GM18498 (cell line): Measurements from ENCODE around the gene SEMA7A.

Source experiments
- ATAC-seq: cut with Tn5 transposase; IDR thresholded peaks from one replicate; pipeline ENCODE4 v1.9.1; 2021; ENCODE audit warnings: mild to moderate bottlenecking, moderate library complexity; ENCODE audit not compliant: unreplicated experiment

The SEMA7A gene

DNA sequence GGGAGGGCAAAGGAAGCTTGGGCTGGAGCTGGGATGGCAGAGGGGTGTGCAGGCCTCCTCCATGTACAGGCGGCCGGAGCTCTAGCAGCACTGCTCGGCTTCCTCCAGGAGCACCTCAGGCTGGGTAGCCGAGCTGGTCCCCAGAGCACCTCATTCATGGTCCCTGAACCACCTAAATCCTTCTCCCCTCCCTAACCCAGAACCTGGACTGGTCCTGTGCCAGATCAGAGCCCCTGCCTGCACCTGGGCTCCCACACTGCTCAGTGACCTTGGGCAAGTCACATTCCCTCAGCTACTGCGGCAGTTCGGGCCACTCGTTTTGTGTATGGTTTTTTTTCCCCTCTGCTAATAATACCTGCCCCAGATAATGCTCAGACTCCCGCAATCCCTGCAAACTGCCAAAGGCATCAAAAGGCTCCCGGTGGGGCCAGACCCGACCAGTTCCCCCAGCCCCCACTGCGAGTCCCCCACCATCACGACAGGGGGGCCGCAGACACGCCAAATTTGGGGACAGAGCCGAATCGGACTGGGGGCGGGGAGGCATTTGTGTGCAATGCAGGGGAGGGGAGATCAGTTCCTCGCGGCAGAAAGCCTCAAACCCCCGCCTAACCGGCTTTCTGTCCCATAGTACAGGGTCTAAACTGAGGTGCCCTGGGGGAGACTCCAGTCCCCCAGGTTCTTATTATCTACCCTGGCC is 1.3 kb downstream of the SEMA7A start:
- no peak for ATAC-seq

DNA sequence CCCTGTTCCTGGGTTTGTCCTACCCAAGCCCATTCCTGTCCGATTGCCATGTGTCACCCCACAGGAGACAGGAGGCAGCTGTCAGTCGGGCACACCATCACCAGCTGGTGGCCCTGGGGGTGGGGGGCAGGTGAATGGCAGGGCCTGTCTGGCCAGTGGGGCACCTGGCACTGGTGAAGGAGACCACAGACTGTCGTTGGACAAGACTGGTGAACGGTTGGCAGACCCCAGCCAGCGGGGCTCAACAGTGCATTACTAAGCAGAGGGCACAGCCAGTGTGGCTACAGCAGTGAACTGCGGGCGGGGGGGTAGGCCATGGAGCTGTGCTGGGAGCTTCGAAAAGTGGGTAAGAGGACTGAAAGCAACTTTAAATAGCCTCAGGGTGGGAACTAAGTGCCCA is 2.1 kb downstream of the SEMA7A start:
- no peak for ATAC-seq

DNA sequence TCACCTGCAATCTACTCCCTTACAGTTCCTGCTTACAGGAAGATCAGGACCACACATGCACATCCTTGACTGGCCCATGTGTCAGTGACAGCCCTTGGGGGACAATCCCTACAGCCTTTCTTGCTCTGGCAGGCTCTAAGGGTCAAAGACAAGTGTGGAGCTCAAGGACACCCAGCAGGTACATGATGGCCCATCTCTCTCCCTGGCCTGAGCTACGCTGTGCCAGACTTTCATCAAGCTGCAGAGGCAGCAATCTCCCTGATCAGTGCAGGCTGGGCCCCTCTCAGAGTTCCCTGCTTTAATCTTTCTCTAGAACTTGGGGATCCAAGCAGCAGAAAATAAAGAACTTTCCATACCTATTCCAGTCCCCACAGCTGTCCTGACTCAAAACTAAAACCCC is 2.6 kb downstream of the SEMA7A start:
- ATAC-seq = no peak

DNA sequence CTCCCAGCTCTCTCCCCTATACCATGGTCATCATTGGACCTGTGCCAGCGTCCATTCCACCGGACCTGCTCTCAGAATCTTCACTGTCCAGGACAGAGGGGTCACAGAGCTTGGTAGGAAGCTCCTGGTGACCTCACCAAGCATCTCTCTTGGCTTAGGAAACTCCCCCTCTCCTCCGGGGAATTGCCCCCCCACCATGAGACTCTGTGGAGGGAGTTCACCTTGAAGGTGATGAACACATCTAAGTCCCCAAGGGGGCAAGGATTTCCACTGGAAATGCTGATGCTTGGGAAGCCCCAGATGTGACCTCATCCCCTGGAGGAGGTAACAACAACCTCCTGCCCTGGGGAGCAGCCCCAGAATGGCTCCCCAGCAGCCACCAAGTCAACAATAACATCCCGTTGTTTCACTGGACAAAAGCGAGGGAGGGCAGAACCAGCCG is 3.2 kb downstream of the SEMA7A start:
- no peak for ATAC-seq

DNA sequence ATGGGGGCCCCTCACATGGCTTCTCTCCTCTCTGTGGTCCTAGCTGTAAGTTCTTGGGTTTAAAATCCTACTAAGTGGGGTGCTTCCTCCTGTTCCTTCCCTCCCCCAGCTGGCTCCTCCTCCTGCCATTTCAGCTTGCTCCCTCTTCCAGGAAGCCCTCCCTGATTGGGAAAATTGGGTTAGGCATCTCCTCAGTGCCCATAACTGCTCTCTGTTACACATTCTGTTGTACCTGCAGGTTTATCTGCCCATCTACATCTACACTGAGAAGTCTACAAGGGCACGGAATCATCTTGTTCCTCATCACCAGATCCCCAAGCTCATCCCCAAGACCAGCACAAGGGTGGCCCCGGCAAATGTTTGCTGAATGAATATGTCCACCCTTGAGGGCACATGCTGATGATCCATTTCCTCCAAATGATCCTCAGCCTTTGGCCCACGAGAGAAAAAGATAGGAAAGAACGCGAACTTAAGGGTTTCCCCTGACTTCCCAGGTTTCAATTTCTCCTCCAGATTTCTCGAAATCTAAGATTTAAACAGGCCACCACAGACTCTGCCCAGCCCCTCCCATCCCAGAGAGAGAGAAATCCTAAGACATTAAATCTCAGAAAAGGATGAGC is 3.9 kb downstream of the SEMA7A start:
- ATAC-seq = no peak

DNA sequence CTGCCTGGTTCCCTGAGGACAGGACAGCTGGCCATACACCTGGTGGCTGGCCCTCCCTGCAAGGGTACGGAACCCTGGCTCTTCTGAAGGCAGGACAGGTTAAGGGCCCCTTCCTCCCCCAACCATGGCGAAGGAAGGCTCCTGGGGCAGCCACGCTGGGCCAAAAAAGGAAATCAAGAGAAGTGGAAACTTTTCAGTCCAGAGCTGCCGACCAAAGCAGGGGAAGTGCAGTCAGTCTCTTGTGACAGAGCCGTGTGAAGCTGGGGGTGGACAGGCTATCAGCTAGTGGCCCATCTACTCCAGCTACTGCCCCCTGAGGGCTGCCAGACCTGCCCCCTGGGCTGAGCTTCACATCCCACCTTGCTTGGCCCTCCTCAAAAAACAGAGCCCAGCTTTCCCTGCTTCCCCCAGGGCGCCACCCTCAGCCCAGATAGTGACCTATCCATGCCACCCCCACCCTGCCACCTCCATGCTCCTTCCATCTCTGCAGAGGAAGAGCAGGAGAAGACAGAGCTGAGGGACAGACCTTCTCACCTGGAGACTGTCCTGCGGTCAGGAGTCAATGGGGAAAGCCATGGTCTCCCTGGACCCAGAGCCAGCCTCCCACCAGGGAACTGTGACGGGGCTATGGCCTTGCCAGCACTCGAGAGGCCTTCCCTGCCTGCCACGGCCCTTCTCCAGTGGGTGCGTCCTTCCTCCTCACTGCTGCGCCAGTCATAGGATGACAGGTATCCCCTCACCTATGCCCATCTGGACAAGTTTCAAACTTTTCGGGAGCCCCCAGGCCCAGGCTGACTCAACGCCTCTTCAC is 4.6 kb downstream of the SEMA7A start:
- ATAC-seq = no peak

DNA sequence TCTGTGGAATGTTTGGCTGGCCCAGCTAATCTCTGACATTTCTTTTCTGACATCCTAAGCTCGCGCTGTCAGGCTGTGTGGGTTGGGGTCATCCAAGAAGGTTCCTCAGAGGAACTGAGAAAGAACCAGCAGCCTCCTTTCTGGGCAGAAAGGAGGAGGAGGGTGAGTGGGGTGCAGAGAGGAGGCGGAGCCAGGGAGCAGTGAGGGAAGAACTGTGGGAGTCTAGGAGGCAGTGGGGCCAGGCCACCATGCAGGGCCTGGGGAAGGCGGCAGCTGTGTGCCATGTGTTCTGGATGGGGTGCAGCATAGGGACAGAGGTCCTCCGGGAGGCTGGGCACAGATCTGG is 5.3 kb downstream of the SEMA7A start:
- ATAC-seq = no peak

DNA sequence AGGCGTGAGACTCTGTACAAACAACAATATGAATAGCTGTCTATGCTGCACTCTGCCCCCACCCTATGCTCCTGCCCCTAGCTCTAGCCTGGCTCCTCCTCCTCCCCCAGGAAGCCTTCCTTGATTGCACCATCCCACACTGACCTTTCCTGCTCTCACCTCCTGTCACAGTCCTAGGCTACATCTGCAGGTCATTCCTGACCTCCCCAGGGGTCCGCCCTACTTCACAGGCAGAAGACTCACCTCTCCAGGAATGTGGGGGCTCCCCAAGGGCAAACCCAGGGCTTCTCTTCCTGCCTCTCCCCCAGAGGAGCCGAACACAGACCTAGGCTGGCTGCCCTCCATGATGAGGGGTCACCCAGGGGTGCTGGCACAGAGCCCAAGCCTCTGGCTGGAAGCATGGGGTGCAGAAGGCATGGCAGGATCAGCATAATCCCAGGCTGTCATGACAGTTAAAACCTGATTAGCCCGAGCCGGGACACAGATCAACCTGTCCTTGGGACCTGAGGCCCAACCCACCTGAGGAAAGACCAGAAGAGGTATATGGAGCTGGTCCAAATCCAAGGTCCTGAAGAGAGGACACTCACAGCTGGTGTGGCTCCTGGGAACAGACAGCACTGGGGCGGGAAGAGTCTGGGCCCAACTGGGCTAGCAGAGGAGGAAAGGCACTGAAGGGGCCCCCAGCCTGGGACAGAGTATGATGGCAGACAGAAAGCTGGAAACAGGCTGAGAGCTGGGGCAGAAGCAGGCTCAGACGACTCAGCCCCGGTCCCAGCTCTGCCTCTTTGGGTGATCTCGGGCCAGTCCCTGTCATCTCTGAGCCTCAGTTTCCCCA is 5.9 kb downstream of the SEMA7A start:
- ATAC-seq = no peak

DNA sequence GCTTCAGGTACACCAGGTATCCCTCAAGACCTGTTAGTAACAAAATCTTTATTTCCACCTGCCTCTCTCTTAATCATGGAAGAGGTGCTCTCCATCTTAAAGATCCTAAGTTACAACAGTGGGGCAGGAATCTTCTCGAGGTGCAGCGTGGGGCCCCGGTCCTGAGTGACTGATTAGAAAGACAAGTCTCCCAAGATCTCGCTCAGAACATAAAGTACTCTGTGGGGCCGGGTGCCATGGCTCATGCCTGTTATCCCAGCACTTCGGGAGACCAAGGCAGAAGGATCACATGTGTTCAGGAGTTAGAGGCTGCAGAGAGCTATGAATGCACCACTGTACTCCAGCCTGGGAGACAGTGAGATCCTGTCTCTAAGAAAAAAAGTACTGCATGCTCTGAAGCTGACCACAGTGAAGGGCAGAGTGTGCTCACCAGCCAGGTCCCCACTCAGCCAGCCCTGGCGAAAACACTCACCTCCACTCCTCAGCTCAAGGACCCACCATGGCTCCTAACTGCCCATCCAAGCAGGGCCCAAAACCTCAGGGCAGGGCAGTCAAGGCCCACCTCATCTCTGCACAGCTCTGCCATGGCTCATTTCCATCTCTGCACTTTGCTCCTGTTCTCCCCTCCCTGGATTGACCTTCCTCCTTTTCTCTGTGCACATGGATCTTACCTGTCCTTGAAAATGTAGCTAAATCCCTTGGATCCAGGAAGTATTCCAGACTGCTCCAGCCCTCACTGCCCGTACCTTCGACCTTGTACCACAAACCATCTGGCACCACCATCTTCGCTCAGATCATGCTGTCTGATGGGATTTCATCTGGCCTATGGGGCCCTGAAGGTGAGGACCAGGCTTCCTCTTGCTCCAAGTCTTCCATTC is 7.1 kb downstream of the SEMA7A start:
- ATAC-seq = no peak

DNA sequence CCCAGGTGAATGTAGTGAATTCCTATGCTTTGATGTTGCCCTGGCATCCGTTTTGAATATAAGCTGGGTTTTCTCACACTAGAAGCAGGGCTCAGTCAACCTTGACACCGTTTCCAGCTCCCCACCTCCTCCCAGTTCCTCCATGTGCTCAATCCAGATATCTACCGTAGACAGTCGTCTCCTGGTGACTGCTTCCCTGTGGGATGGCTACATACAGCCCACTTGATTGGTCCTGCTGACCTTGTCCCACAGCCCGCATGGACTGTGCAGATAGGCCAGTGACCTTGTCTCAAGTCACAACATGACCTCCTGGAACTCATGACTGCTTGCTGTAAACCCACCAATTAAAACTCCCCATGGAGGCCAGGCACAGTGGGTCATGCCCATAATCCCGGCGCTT is 8.1 kb downstream of the SEMA7A start:
- ATAC-seq = no peak

DNA sequence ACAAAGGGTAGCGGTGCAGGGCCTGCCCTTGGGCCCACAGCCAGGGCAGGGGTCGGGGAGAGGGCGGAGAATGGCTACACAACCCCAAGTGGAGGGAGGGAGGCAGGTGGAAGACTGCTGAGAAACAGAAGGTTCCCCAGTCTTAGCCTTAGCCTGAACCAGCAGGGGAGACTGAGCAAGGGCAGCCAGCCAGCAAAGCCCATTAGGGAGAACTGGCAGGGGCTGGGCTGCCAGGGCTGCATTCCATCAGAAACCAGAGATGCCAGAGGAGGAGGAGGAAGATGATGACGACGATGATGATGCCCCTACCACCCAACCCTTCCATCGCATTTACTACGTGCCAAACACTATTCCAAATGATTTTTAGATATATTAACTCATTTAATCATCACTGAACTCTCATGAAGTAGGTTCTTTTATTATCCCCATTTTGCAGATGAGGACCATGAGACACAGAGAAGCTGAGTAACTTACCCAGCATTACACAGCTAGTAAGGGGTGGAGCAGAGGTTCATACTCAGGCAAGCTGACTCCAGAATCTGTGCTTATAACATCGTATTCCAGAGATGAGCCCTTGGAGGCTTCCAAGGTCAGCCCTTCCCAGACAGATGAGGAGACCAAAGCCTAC is 8.7 kb downstream of the SEMA7A start:
- no peak for ATAC-seq

DNA sequence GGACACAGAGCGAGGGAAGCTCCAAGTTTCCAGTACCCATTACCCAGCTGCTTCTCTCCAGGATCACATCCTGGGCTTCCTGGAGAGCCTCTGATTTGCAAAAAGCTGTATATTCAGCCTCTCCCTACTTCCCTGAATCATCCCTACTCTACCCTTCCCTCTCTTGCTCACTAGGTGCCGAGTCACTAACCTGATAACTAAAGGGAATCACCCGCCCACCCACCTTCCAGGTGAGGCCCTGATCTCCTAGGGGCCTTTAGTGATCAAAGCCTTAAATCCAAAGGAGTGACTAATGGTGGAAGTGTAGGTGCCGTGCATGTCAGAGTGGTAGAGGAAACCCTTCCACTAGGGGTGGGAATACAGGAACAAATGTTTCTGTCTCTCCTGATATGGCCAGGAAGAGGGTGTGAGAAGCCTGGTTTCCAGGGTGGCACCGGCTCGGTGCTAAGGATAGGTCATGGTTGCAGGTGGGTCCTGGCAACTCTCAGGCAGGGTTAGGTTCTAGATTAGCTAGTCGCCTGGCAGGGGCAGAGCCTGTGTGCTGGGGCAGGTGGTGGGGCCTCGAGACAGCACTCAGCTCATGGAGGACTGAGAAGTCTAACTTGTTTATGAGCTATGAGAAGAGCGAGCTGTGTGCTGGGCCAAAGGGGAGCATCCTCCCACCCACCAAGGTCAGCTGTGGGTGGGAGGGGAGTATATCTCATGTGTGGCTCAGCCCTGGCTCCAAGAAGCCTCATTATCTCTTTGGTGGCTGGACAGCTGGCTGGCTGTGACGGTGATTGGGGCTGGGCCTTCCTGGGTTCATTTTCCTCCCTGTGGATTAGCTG is 10.1 kb downstream of the SEMA7A start:
- ATAC-seq = no peak

DNA sequence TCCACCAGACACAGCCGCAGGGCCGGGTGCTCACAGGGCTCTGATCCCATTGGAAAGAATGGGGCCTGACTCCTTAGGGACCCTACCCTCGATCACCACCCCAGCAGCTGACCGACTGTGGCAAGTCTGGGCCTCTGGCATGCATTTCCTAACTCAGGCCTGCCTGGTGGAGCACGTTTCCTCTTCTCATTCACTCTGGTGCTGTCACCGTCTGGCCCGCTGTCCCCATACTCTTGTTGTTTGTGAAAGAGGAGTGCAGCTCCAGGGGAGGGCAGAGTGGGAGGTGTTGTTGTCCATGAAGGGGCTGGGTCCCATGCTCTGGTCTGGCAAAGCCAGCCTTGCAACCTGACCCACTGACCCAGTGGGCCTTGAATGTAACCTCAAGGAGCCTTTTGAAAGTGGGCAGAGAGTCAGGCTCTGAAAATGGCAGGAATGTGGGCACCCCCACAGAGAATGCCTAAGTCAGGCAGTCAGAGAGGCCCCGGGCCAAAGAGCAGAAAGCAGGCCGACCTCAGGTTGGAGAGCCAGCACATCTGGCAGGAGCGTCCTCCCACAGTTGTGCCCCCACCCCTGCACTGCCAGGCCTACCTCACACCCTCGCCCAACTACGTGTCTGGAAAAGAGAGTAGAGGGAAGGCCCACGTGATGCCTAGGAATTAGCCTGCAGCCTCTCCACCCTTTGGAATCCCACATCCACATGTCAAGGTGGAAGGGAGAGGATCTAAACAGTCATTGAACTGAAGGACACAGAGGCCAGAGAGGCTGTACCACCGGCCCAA is 10.9 kb downstream of the SEMA7A start:
- no peak for ATAC-seq

DNA sequence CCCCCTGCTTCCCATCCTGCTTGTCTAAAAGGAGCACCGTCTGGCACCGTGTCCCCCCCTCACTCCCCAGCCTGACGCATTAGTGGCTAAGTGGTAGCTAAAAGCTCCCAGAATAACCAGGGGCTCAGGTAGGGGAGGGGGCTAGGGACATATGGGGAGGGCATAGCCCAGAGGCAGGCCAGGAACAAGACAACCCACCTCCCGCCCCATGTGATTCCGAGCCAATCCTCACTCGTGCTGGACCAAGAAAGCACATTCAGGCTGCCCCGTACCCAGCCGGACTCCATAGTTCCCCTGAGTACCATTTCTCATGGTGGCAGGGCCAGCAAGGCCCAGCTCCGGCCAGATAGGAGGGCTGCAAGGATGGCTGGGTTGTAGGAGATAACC is 11.5 kb downstream of the SEMA7A start:
- ATAC-seq = no peak

DNA sequence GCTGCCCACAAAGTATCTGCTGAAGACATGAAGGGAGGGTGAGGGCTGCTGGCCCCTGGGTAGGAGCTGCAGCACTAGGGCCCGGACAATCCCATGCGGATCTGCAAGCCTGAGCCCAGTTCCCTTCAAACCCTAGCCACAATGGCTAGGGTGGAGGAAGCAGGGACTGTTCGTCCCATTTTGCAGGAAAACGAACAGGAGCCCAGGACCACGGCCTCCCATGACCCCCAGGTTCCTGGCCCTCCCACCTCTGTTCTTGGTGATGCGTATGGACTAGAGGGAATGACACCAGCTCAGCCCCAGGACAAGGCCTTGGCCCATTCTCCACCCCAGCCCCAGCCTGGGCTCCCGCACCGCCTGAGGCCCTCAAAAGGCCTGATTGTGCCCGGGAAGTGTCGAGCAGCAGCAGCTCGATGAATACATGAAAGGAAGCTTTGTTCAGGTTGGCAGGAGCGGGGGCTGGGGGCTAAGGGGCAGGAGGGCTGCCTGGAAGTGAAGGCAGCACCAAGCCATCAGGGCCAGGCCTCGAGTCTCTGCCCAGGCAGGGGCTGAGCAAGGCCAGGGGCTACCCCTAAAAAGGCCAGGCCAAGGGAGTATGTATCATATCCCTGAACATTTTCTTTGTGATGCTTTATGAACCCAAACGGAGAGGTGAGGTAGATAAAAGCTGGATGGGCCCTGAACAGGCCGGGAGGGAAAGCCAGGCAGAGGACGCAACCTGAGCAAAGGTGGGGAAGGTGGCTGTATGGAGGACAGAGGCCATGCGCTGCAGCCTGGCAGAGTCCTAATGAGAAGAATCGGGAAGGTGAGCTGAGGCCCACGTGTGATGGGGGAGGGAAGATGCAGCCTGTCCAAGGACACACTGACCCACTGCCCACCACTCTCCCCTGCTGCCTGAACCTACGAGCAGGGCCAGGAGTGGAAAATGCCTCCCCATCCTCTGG is 12.2 kb downstream of the SEMA7A start:
- ATAC-seq = no peak

DNA sequence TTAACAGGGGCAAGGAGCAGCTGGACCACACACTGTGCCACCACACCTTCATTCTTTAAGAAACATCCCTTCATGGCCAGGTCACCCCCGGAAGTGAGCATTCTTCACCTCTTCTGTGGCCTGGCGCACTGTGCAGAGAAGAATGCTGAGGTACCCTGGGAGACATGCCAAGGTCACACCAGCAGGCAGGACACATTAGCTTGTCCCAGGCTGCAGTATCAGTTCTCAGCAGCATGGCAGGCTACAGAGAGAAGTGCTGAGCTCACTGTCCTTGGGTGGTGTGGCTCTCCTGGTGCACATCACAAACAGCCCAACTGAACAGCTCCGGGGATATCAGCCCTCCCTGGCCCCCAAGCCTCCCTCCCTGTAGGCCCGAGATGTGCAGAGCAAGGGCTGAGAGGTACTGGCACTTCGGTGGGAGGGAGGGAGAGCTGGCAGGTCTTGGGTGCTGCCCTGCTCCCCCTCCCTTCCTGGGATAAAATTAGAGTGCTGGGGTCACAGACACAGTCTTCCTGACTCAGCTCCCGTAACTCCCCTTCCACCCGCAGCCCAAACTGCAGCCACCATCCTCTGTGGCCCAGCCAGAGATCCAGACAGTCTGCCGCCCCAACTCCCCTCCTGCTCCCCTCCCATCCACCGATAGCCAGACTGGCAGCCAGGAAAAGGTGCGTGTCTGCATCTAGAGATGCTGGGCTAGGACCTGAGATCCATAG is 13.4 kb downstream of the SEMA7A start:
- no peak for ATAC-seq
